Measurements from ENCODE around the gene LMF1.

DNA sequence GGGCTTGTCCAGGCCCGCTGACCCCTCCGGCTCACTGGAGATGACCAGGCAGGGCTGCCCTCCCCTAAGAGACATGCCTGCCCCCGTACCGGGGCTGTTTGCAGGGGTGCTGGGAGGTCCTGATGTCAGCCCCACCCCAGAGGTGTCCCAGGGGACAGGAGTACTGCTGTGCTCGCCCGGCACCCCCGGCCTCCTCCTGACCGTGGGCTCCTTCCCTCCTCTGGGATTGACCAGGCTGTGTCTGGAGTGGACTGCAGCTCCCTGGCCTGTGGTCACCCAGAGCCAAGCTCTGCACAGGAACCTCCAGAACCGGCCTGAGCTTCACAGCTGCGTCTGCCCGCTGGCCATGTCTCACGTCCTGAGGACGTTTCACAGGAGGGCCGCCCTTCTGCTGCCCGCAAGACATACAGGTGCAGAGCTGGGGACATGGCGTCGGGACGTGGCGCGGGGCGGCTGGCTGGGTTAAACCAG, 53.2 kb downstream of the LMF1 start:
- TF ChIP-seq CTCF (IDR thresholded peaks at IDR 0.05) = no peak
- no peak for TF ChIP-seq POLR2A (IDR thresholded peaks at IDR 0.05)
